Measurements from ENCODE around the gene RBM23.
A peak's percentile ranks its signal among the peaks of the same experiment; 100 is the strongest.

The RBM23 gene

GRCh38 chr14:22884738-22885523 lies 34.0 kb downstream of the RBM23 start:
- no peak for DNase-seq

- DNase-seq: no peak
These were observed 34.7 kb downstream of the RBM23 start for GRCh38 chr14:22884076-22884737.

GRCh38 chr14:22883173-22883976 lies 35.6 kb downstream of the RBM23 start, which contains the start of gene REM2:
Gene REM2 (plus strand): TSS chr14:22883222. CDS start chr14:22883288, 66 bp downstream.
- no peak for DNase-seq

GRCh38 chr14:22882529-22883172 lies 36.3 kb downstream of the RBM23 start:
- peak; percentile 63 for DNase-seq

- no peak for DNase-seq
These were observed 36.9 kb downstream of the RBM23 start for GRCh38 chr14:22882064-22882463.

GRCh38 chr14:22878271-22879246 lies 40.4 kb downstream of the RBM23 start:
- no peak for DNase-seq

- DNase-seq: no peak
These were observed 41.9 kb downstream of the RBM23 start for GRCh38 chr14:22877000-22877501.

GRCh38 chr14:22875748-22876319 lies 43.1 kb downstream of the RBM23 start:
- DNase-seq: no peak

- no peak for DNase-seq
These were observed 43.8 kb downstream of the RBM23 start for GRCh38 chr14:22875003-22875747.

GRCh38 chr14:22872833-22873520 lies 46.0 kb downstream of the RBM23 start:
- DNase-seq: no peak

GRCh38 chr14:22872033-22872832 lies 46.7 kb downstream of the RBM23 start:
- DNase-seq: peak; percentile 82

- DNase-seq: peak; percentile 87
These were observed 47.5 kb downstream of the RBM23 start, which contains the start of gene LRP10 for GRCh38 chr14:22871224-22872032. Gene LRP10 (plus strand): TSS chr14:22871740. CDS start chr14:22872304, 564 bp downstream.

GRCh38 chr14:22870811-22871223 lies 48.1 kb downstream of the RBM23 start:
- DNase-seq: no peak

GRCh38 chr14:22866874-22867273 lies 52.1 kb downstream of the RBM23 start:
- no peak for DNase-seq

- no peak for DNase-seq
These were observed 53.2 kb downstream of the RBM23 start for GRCh38 chr14:22865424-22866405.

- no peak for DNase-seq
These were observed 54.0 kb downstream of the RBM23 start for GRCh38 chr14:22864979-22865378.

Measured in CD4-positive, alpha-beta T cell treated with Interleukin-17A for 4 hours (primary cell).